Prostate gland (tissue), 2 donors: ENCODE measurements around the gene RASIP1. TPM values are rescaled to one million over a fixed set of nuclear protein-coding genes. Genes with fewer than 3 reads are reported as not detected.
"Not testable (repeated sequence)": the region's sequence is repeated elsewhere in the genome, so short reads cannot be mapped to it uniquely, and the experiment has no call there.

ENCODE experiments used
- DNase-seq: peaks from one replicate; pipeline ENCODE4 v3.0.0-alpha.2; 2019; ENCODE audit warnings: low spot score
- H3K27ac ChIP-seq, 2 donors: fragments of 200-600 bp; sonication (generic); 2 replicates each; pipeline ENCODE4 v1.5.1; 2017 to 2019
- H3K27me3 ChIP-seq: fragments of 200-600 bp; sonication (generic); replicated peaks from 2 replicates; pipeline ENCODE4 v1.5.1; 2019; ENCODE audit not compliant: insufficient read depth
- H3K36me3 ChIP-seq, 2 donors: fragments of 200-600 bp; sonication (generic); 1 replicate in 1 of 2; 2 replicates in 1 of 2; pipeline versions ENCODE4 v1.5.1 to v1.8.1; 2017 to 2019
- H3K4me1 ChIP-seq: fragments of 200-600 bp; sonication (generic); replicated peaks from 2 replicates; pipeline ENCODE4 v1.5.1; 2019
- H3K4me3 ChIP-seq, 2 donors: fragments of 200-600 bp; sonication (generic); 2 replicates each; pipeline ENCODE4 v1.5.1; 2017 to 2019
- H3K9me3 ChIP-seq: fragments of 200-600 bp; sonication (generic); 2 replicates; pipeline ENCODE4 v1.5.1; 2017
- POLR2A ChIP-seq: fragments of 450-650 bp; IDR thresholded peaks from one replicate; pipeline ENCODE4 v1.6.1; 2016; ENCODE audit warnings: antibody characterized with exemption, mild to moderate bottlenecking
- POLR2AphosphoS5 ChIP-seq: sonication (generic); formaldehyde crosslinking; IDR thresholded peaks from one replicate; pipeline ENCODE4 v1.6.1; 2017; ENCODE audit warnings: antibody characterized with exemption
- WGBS: methylation state at CpG from one replicate; pipeline ENCODE4 v1.1.5; 2018; 5-methylcytosine and 5-hydroxymethylcytosine counted together
- intact Hi-C: fragments of 100-400 bp; cut with DNase I; formaldehyde crosslinking; loops from one replicate; pipeline ENCODE4 v1.14.2; 2022
- total RNA-seq, 2 donors: library from RNA; depleted of rRNA; stranded (reverse); fragments of >200 nt; gene quantifications; one replicate each; pipeline ENCODE4 v1.1.0, GENCODE V29; 2016
- TF ChIP-seq, protein P1 (sequence below), 4 experiments: fragments of 200-600 bp in 2 of 4; fragments of 450-650 bp in 2 of 4; sonication (generic) in 2 of 4; IDR thresholded peaks; 1 replicate in 3 of 4; 2 replicates in 1 of 4; pipeline ENCODE4 v1.5.1; 2016 to 2019; ENCODE audit warnings: antibody characterized with exemption in 4 of 4, mild to moderate bottlenecking in 2 of 4, moderate library complexity in 2 of 4

RASIP1 gene
- total RNA-seq, 2 donors from 2014 or later = 9.1 to 16.2 TPM

- Histone ChIP-seq H3K4me1 (peaks cover 4% of the 10 kb centered on the region), H3K27ac (peak overlapping the region; percentile 72 to 90), H3K9me3 (no peaks in the 10 kb centered on the region), H3K4me3 (peak overlapping the region; percentile 33 to 56), H3K36me3 (no peaks in the 10 kb centered on the region), H3K27me3 (no peaks in the 10 kb centered on the region)
- TF ChIP-seq POLR2A (no peak), POLR2AphosphoS5 (peak; percentile 96)
- TF ChIP-seq, protein P1, sequence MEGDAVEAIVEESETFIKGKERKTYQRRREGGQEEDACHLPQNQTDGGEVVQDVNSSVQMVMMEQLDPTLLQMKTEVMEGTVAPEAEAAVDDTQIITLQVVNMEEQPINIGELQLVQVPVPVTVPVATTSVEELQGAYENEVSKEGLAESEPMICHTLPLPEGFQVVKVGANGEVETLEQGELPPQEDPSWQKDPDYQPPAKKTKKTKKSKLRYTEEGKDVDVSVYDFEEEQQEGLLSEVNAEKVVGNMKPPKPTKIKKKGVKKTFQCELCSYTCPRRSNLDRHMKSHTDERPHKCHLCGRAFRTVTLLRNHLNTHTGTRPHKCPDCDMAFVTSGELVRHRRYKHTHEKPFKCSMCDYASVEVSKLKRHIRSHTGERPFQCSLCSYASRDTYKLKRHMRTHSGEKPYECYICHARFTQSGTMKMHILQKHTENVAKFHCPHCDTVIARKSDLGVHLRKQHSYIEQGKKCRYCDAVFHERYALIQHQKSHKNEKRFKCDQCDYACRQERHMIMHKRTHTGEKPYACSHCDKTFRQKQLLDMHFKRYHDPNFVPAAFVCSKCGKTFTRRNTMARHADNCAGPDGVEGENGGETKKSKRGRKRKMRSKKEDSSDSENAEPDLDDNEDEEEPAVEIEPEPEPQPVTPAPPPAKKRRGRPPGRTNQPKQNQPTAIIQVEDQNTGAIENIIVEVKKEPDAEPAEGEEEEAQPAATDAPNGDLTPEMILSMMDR (IDR thresholded peaks at IDR 0.05) = peak in 1 of 4 experiments; percentile 32
- intact Hi-C loops = no loop called here
- WGBS = 12% methylated on average over 42 of the region's 42 CpGs
- peak; percentile 99 for DNase-seq
These were observed 19.7 kb downstream of the RASIP1 start for GRCh38 chr19:48720613-48721296.

DNA sequence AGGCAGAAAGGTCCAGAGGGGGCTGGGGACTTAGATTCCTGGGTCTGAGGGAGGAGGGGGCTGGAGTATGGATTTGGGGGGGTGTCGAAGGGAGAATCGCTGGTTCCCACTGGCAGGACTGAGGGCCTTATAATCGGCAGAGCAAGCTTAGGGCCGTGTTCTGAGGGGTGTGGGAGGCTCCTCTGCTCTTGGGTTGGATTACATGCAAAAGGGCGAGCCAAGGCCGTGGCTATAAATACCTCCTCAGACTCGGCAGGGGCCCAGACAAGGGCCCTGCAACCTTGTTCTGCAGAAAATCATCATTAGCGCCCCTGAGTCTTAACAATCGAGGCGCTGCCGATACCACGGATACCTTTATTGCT is 20.2 kb downstream of the RASIP1 start:
- Histone ChIP-seq H3K4me1 (peaks cover 7% of the 10 kb centered on the region), H3K36me3 (no peaks in the 10 kb centered on the region), H3K27me3 (no peaks in the 10 kb centered on the region), H3K9me3 (no peaks in the 10 kb centered on the region), H3K4me3 (peak overlapping the region in 1 of 2 donors; percentile 56), H3K27ac (peak overlapping the region; percentile 72 to 90)
- intact Hi-C loops = no loop called here
- no peak for DNase-seq
- TF ChIP-seq POLR2AphosphoS5 (no peak), POLR2A (no peak)
- TF ChIP-seq, protein P1 (IDR thresholded peaks at IDR 0.05) = no peak
- WGBS = 12% methylated on average over 12 of the region's 12 CpGs

- DNase-seq = no peak
These were observed 20.9 kb downstream of the RASIP1 start, which contains the start of gene MAMSTR for GRCh38 chr19:48719263-48720171. TSS of gene MAMSTR (minus strand) at chr19:48719725. CDS start at chr19:48719031, 694 bp downstream.

GRCh38 chr19:48718711-48719231 is 21.6 kb downstream of the RASIP1 start:
- 70% methylated on average over 15 of the region's 15 CpGs for WGBS
- TF ChIP-seq, protein P1 (IDR thresholded peaks at IDR 0.05) = no peak
- TF ChIP-seq POLR2AphosphoS5 (no peak), POLR2A (no peak)
- no peaks in the 10 kb centered on the region for H3K9me3 ChIP-seq
- H3K36me3 ChIP-seq = no peaks in the 10 kb centered on the region
- intact Hi-C loops = no loop called here
- H3K27ac ChIP-seq = no peak overlapping the region
- H3K4me1 ChIP-seq = peaks cover 8% of the 10 kb centered on the region
- no peak overlapping the region for H3K4me3 ChIP-seq
- no peak for DNase-seq
- H3K27me3 ChIP-seq = no peaks in the 10 kb centered on the region

More at GRCh38 chr19:48719263-48720171, 20.9 kb downstream of the RASIP1 start, which contains the start of gene MAMSTR:
- H3K27ac ChIP-seq = peak within 1 kb of the TSS; percentile 72 to 90
- intact Hi-C loops = no loop called here
- no peaks in the 10 kb centered on the region for H3K36me3 ChIP-seq
- H3K4me3 ChIP-seq = peak within 1 kb of the TSS; percentile 33 to 56
- peaks cover 8% of the 10 kb centered on the region for H3K4me1 ChIP-seq
- no peaks in the 10 kb centered on the region for H3K9me3 ChIP-seq
- TF ChIP-seq, protein P1 (IDR thresholded peaks at IDR 0.05) = no peak
- TF ChIP-seq POLR2AphosphoS5 (no peak), POLR2A (no peak)
- no peaks in the 10 kb centered on the region for H3K27me3 ChIP-seq
- WGBS = 72% methylated on average over 33 of the region's 33 CpGs

GRCh38 chr19:48718106-48718505 is 22.3 kb downstream of the RASIP1 start:
- H3K27ac ChIP-seq, H3K9me3 ChIP-seq, H3K4me1 ChIP-seq, H3K27me3 ChIP-seq, DNase-seq, H3K4me3 ChIP-seq, intact Hi-C loops, H3K36me3 ChIP-seq: not testable (repeated sequence)
- WGBS = 95% methylated on average over 13 of the region's 13 CpGs
